Activated CD4-positive, alpha-beta T cell treated with anti-CD3 and anti-CD28 coated beads for 48 hours (primary cell): ENCODE data around the gene COL21A1.
A peak's percentile ranks its signal among the peaks of the same experiment; 100 is the strongest.
"Not testable (repeated sequence)": the region's sequence is repeated elsewhere in the genome, so short reads cannot be mapped to it uniquely, and the experiment has no call there.

Experiments used
- DNase-seq: peaks from one replicate; pipeline ENCODE4 v3.0.0-alpha.2; 2020

Gene COL21A1

DNA sequence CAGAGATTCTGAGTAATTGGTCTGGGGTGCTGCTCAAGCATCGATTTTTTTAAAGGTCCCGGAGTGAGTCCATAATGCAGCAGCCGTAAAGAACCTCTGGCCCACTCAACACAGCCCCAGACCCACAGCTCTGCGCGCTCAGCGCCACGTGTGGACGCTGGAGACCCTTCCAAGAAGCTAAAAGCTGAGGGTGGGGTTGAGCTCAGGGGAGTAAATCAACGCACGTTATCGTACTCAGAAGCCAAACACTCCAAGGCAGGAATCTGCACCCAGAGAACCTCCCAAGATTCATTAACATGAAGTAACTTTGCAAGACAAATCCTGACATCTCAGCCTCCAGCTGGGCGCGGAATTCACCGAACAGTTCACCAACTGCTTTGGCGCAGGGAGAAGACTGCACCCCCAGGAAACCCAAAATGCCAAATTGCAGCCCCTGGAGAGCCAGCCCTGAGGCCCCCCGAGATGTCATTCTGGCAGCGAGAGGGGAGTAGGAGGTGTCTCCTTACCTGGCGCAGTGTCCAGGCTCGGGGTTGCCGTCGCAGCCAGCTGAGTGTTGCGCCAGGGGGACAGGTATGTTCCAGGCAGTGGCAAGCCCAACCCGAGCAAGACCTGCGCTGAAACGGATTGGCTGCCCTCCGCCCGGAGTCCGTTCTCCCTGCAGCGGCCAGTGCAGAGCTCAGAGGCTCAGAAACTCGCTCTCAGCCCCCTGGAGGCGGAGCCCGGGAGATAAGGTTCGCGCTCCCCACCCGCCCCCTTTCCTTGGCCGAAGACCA is at the start of gene COL21A1:
Gene COL21A1 (minus strand): TSS at position 700 of the 773 bp plus-strand sequence. CDS start 64,962 bp downstream, outside the sequence.
- DNase-seq: no peak

DNA sequence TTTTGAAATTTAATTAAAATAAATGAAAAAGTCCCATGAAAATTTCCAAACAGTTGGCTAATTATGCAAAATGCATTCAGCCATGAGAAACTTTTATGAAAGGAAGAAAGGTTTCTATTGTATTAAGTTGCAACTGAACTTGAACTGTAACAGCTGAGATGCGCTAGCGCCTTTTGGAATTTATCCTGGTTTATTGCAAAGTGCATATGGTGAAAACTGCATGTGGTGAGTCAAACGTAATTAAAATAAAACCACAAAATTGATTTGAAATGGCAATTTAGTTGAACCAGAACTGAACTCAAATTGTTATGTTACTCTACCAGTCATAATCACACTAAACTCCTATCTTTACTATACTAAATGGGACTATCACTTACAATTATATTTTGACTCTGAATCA is 46.4 kb upstream of the COL21A1 start:
- DNase-seq: no peak

DNA sequence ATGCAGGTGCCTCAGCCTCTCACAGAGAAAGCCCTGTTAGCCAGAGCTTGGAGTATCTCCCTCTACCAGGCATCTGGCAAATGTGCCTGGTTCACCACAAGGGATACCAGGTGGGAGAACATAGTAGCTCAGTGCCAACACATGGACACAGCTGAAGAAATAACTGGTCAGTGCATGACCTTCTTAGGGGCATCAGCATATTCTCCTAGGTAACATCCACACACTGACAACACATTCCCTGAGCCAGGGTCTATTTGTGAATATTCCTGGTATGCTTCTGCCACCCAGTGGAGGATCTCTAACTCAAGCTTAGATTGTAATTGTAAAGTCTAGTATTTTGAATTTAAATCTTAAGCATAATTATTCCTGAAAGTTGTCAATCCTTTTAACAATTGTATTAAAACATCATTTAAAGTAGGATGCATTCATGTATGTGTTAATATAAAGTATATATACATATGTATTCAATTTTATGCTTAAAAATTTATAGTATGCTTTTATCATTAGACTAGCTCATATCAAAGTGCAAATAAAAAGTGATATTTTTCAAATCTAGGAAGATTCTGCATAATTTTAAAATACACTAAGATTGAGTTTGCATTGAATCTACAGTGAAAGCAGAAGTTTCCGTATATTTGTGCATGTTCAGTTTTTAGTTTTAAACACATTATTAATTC is 45.3 kb upstream of the COL21A1 start:
- peak; percentile 6 for DNase-seq

DNA sequence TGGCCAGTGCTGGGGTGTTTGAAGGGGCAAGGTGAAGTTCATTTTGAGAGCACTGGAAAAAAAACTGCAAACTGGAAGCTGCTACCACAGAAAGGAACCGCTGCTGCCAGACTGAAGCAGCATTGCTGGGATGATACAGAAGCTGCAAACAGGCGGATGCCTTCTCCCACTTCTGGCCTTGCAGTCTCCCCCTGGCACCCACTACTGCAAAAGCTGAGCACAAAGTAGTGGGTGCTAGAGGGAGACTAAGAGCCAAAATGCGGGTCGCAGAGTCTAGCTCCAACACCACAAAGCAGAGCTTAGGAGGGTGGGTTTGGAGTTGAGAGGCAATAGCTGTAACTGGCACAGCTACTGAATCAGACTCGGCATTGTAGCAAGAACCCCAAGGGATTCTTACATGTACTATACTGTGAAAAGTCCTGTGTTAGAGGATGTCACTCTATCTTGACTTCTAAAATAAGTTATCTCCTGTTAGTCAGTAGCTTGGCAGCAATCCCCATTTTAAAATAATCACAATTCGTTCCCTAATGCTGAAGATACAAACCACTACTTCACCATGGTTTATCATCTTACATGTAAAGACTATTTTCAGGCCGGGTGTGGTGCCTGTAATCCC is 44.0 kb upstream of the COL21A1 start:
- DNase-seq: no peak

DNA sequence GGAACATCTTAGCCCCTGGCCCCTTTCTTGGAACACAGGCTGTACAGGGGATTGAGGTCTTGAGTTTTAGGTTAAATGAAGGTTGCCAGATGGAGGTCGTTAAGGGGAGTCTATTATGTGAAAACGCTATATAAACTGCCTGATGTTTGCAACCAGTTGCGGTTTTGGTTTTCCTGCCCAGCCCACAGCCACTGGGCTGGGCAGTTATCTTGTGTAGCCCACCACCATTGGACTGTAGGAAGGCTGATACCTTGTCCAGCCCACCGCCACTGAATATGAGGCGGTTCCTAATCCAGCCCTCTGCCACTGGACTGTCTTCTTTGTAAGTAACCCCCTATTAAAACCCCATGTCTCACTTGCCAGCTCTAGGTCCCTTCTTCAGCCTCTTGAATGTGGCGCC is 42.3 kb upstream of the COL21A1 start:
- no peak for DNase-seq

DNA sequence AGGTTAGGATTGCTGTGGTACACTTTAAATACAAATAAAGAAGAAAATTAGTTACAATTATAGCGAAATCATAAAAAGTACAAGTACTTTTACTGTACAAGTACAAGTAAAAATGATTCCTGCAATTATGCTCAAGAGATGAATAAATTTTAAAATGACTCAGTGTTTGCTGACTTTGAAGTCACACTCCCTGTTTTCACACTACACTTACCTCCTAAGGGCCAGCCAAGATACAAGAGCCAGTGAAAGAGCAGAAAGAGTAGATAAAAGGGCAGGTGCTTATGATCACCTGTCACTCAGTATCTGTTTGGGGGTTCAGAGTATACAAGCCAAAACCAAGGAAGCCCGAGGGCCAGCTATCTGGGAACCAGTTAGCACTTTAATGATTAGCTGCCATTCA is 41.0 kb upstream of the COL21A1 start:
- no peak for DNase-seq

DNA sequence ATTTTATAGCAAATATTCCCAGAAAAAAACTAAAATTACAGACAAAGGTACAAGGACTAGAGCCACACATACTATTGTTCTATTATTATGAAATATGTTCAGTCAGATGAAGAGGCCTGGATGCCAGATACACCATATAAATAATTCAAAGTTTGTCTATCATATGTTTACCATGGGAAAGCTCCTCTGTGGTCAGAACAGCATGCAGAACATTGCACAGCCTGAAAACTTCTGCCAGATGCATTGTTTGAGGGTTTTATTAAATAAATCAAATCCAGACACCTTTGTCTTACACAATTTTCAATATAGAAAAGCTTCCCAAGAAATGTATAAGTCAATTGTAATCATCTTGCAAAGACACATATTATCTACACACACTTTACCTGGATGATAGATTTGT is 35.0 kb upstream of the COL21A1 start:
- no peak for DNase-seq

DNA sequence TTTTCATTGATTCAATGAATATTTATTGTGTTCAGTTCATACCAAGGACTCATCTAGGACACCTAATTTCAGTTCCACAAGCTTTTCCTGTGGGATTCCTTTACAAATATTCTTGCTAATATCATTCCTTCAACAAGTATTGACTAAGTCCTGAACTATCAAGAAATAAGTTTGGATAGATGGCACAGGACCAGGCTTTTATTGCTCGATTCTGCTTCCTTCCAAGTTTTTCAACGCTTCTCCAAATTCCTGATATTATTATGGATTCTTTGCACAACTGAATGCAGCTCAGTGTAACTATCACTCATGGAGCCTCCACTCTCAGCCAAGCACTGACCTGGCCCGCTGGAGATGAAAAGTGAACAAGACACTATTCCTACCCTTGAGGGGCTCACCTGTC is 32.7 kb upstream of the COL21A1 start:
- no peak for DNase-seq

DNA sequence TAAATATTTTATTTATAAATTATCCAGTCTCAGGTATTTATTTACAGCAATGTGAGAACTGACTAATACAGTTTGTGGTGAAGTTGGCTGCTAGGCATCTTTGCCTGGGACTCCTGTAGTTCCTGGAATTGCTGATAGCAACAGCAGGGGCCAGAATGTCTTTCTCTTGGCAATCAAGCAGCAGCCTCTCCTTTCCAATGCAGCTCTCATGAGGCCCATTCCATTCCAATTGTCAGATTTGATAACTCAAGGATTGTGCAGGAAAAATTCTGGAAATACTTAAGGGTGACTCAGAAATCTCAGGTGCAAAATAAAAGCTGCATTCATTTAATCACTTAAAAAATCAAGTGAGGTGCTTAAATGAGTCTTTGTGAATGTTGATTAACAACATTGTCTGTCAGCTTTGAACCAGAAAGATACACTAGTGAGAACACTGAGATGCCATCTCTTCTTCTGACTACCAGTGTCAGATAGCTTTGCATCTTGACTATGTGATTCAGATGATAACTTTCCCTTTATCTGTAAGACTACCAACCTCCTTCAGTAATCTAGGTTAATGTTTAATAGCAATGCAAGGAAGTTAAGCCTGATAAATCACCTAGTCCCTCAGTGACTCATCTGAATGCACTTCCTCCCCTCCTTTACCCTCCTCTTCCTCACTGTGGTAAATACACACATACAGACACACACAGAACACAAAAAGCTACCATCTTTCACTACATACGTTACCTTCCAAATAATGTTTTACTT is 32.1 kb upstream of the COL21A1 start:
- DNase-seq: no peak

DNA sequence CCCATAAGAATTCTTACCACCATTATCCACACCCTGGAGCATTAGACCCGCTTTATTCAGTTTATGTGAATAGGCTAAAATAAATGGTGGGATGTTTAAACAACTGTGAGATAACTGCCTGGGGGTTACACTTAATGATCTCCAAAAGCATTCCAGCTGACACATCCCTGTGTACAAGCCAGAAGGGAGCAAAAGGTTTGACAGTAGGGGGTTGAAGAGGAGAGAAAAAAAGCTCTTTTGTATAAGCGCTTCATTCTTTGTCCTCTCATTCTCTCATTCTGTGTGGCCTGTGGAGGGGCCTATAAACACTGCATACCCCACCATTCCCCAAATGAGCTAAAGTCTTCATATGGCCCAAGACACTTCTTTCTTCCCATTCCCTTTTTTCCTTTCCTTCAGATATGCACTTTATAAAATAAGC is 30.8 kb upstream of the COL21A1 start:
- no peak for DNase-seq

DNA sequence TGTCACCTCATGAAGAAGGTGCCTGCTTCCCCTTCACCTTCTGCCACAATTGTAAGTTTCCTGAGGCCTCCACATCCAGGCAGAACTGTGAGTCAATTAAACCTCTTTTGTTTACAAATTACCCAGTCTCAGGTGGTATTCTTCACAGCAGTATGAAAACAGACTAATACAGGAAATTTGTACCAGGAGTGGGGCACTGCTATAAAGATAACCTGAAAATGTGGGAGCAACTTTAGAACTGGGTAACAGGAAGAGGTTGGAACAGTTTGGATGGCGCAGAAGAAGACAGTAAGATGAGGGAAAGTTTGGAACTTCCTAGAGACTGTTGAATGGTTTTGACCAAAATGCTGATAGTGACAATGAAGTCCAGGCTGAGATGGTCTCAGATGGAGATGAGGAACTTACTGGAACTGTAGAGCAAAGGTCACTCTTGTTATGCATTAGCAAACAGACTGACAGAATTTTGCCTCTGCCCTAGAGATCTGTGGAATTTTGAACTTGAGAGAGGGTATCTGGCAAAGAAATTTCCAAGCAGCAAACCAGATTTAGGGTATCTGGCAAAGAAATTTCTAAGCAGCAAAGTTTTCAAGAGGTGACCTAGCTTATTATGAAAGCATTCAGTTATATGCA is 23.5 kb upstream of the COL21A1 start:
- no peak for DNase-seq

DNA sequence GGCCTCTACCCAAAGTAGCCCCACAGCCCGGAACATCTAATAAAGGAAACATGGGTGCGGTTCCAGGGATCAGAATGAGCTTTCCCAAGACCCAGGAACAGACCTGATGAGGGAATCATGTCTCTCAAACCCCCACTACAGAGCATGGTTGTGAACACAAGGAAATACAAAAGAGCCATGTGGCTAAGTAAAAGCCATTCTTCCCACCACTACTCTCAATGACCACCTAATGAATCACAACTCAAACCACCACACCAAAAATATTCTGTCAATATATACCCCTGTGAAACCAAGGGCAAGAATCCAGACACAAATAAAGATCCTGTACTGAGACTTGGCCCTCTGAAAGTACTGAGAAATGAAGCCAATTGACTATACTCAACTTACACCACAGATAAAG is 20.9 kb upstream of the COL21A1 start:
- DNase-seq: no peak

DNA sequence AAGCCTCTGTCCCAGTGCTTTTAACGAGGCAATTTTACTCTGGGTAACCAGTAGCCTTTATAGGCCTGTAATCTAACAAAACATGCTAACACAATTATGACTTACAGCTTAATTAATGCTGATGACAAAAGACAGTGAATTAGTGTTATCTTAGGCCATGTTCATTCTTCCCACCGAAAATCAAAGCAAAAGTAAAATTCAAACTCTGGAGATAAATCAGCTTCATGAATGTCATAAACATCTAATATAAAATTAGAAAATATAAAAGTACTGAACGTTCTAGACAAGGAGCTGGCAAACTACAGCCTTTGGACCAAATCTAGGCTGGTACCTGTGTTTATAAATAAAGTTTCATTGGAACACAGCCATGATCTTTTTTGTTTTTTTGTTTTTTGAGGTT is 18.6 kb upstream of the COL21A1 start:
- no peak for DNase-seq

DNA sequence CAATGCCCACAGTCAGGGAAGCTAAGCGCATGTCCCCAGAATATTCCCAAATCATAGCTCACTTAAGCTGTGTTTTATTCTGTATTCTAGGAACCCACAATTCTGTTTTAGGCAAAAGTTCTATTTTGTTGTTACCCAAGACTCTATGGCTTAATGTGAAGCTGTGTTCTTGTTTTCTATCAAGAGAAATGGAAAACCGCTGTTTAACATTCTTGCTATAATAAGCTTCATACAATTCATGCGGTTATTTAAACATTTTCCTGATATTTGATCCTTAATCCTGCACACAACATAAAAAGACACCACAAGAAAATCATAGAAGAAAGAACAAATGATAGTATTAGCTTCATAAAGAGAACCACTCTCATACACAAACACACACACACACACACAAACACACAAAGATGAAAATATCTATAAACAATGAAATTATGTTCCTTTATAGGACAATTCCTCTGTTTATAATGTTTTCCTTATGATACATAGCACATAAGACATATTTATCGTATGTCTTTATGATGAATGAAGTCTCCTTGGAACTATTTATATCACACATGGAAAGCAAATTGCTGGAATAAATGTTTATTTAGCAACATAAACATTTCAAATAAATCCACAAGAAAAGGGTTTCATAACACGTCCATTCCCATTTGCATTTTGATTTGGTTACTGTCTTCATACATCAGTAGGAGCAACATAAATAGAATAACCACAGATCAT is 16.4 kb upstream of the COL21A1 start:
- DNase-seq: no peak

DNA sequence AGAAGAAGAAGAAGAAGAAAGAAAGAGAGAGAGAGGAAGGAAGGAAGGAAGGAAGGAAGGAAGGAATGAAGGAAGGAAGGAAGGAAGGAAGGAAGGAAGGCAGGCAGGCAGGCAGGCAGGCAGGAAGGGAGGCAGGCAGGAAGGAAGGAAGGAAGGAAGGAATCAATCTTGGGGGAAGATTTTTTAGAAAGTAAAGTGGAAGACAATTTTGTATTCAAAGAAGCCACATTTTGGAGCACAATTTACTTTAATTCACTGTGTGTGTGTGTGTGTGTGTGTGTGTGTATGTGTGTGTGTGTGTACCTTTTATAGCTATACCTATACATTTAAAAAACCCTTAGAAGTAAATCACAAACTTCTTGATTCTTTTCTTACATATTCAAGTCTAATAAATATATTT is 13.2 kb upstream of the COL21A1 start:
- not testable (repeated sequence) for DNase-seq

DNA sequence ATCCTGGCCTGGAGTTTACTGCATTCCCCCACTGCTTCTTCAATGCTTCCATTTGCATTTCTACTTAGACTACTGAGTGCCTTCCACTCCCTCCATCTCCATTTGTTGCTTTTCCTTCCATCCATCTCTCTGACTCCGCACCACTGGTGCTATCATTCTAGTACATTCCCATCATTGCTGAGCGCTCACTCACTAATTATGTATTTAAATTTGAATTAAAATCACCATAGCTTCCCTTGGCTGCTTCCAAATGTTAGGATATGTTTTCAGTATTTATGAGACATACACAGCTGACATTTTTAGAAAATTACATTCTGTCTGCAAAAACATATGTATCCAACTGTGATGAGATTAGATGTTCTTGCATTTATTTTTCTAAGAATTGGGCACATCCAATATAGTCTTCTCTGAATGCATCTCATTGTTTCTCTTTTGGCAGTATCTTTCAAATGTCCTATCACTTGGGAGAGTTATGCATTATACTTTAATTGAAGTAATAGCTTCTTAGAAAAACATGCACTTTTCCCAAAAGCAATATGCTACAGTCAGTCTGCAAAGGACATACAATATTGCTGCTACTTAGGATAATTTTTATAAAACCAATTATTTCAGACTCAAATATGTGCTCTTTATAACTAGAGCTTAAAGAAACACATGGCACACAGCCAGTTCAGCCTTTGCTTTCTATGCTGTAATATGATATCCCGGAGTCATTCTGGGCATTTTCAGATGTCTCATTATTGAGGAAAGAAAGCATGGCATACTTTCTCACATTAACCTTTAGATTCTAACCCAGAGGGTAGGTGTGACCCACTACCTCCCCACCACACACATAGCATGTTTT is 12.1 kb upstream of the COL21A1 start:
- no peak for DNase-seq

DNA sequence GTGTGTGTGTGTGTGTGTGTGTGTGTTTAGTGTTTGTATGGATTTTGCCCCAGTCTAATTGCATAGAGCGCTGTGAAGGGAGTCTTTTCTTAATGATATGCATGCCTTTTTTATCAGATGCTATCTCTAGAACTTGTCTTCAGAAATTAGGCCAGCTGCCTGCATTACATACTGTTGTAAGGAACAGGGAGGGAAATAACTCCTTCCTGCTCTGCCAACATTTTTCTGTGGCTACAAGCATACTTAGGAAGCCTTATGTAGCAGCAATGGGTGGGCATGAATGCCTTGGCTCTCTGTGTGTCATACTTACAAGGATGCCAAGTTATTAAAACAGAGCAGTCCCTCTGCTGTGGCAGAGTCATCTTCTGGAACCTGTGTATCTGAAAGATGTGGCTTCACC is 8.0 kb upstream of the COL21A1 start:
- no peak for DNase-seq

DNA sequence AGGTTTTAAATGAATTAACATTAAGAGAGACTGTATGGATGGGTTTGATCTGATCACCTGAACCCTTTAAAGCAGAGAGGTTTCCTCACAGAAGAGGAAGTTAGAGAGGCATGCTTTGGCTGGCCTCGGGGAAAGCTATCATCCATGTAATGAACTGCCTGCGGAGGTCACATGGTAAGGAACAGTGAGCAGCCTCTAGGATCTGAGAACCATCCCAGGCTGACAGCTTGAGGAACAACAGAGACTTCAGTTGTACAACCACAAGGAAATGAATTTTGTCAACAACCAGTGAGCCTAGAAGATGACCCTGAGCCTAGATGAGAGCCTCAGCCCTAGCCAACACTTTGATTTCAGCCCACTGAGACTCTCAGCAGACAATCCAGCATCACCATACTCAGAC is 2.9 kb upstream of the COL21A1 start:
- DNase-seq: no peak

DNA sequence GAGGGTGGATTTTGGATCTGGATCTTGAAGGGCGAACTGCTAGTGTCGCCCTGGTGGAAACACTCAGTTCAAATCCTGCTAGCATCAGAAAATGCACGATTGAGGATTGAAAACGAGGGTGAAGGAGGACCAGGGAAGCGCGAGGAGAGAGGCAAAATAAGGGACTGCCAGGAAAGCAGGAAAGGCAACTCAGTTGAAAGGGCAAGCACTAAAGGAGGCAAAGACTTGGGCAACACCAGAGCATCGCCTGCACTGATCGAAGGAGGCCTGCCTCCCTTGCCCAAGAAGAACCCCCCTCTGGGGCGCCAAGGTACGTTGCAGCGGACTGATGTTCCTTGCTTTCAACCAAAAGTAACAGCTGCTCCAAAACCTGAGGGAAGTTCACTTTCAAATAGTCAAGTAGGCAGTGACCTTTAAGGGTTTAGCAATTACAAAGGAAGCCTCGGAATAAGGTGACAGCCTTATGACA is 308 bp upstream of the COL21A1 start:
- DNase-seq: no peak

DNA sequence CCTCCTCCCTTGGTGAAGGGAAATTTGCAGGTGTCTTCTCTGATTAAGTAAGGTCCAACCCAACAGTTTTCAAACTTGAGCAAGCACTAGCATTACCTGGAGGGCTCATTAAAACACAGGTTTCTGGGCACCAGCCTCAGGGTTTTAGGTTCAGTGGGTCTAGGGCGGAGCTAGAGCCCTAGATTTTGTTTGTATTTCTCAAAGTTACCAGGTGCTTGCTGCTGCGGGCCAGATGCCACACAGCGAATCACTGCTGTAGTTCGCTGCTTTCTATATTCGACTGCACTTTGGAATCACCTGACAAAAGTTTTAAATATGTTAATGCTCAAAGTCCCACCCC is 869 bp downstream of the COL21A1 start:
- no peak for DNase-seq

DNA sequence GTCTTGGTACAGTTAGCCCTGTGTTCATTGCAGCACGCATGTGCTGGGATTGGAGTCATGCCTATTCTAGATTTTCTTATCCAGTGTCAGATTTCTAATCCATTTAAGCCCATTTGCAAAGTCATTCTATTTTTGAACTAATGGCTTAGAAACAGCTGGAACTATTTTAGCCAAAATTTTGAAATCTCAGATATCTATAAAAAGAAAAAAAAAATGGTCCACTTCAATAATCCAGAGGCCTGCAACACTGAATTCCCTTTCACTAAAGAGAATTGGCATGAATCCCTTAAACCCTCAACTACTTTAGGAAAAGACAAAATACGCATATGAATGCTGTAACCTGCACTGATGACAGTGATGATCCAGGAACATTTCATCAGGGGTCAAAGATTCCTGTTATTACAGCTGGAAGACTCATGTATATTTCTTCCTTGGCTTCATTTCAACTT is 1.5 kb downstream of the COL21A1 start:
- no peak for DNase-seq
